Measurements from ENCODE around the gene SIRT7.

DNA sequence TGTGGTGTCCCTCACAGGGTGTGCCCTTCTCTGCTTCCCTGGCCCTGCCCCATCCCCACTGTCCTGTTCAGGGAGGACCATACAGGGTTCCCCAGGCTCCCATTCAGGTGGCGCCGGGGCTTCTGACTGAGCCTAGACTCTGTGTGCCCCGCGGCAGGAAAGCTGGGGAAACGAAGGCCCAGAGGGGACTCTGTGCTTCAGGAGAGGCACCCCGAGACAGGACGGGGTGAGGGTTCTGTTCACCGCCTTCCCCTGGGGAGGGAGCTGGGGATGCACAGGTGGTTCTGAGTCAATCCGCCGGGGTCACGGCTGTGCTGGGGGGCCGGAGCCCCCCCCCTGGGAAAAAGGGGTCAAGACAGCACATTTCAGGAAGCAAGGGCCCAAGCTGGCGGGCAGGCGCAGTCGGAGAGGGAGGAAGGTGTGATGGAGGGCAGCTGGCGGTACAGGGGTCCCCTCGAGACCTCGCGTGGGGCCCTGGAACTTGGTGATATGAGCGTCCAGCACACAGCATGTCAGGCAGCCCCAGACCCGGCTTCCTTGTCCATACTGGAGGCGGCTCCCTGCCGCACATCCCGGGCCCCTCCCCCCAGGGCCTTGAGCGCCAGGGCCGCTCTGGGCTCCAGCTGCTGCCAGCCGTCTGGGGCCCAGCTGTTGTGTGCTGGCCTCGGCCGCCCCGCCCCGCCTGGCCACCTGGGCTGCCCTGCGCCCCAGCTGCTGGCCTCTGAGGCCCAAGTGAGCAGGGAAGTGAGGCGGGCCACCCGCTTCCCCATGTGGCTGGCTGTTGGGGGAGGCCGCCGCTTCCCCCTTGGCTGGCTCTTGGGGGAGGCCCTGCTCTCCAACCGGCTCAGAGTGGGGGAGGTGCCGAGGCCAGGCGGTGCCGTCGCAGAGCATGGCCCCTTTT is 48.6 kb upstream of the SIRT7 start:
- TF ChIP-seq, protein P1, sequence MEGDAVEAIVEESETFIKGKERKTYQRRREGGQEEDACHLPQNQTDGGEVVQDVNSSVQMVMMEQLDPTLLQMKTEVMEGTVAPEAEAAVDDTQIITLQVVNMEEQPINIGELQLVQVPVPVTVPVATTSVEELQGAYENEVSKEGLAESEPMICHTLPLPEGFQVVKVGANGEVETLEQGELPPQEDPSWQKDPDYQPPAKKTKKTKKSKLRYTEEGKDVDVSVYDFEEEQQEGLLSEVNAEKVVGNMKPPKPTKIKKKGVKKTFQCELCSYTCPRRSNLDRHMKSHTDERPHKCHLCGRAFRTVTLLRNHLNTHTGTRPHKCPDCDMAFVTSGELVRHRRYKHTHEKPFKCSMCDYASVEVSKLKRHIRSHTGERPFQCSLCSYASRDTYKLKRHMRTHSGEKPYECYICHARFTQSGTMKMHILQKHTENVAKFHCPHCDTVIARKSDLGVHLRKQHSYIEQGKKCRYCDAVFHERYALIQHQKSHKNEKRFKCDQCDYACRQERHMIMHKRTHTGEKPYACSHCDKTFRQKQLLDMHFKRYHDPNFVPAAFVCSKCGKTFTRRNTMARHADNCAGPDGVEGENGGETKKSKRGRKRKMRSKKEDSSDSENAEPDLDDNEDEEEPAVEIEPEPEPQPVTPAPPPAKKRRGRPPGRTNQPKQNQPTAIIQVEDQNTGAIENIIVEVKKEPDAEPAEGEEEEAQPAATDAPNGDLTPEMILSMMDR (conservative IDR thresholded peaks at IDR 0.05; ENCODE audit: low read depth, low read length): no peak
- TF ChIP-seq EZH2phosphoT487 (IDR thresholded peaks at IDR 0.05; ENCODE audit: borderline replicate concordance, low read length): no peak

Measured in PC-3 (cell line).